Colonic mucosa (tissue), 4 donors: Measurements from ENCODE around the gene SPN. TPM values are rescaled to one million over a fixed set of nuclear protein-coding genes. Genes with fewer than 3 reads are reported as not detected.

ENCODE experiments used
- DNase-seq: peaks from one replicate; pipeline ENCODE4 v3.0.0-alpha.2; 2020
- H3K27ac ChIP-seq: fragments of 200-600 bp; one replicate; pipeline ENCODE4 v1.8.0; 2021
- H3K27me3 ChIP-seq: fragments of 200-600 bp; one replicate; pipeline ENCODE4 v1.8.0; 2021
- H3K36me3 ChIP-seq: fragments of 200-600 bp; one replicate; pipeline ENCODE4 v1.8.0; 2021
- H3K4me1 ChIP-seq: fragments of 200-600 bp; one replicate; pipeline ENCODE4 v1.8.0; 2021; ENCODE audit warnings: mild to moderate bottlenecking
- H3K4me3 ChIP-seq: fragments of 200-600 bp; one replicate; pipeline ENCODE4 v1.8.0; 2021
- H3K9ac ChIP-seq, 2 donors: one replicate each; pipeline ENCODE4 v1.7.0; 2013; ENCODE audit warnings: control low read depth in 2 of 2, low read depth in 2 of 2, low read length in 2 of 2
- H3K9me3 ChIP-seq: fragments of 200-600 bp; one replicate; pipeline ENCODE4 v1.8.0; 2021
- intact Hi-C: fragments of 100-400 bp; cut with DNase I; formaldehyde crosslinking; loops from one replicate; pipeline ENCODE4 v1.14.1; 2022
- total RNA-seq, 2 donors: library from RNA; stranded (reverse); fragmentation: NEBNext Ultra II Directional in 1 of 2; extraction: Animal tissue kit (Norgen Biotek cat#: 25700) in 1 of 2; gene quantifications; one replicate each; pipeline ENCODE4 v1.2.1, GENCODE V29; 2021
- TF ChIP-seq, protein P1 (sequence below): fragments of 200-600 bp; IDR thresholded peaks from one replicate; pipeline ENCODE4 v1.8.0; 2022; ENCODE audit warnings: antibody characterized with exemption, mild to moderate bottlenecking
- donor health status: healthy.
- donor health status: DM: no; HTN: no; CAD: no.
- donor health status: DM: no; HTN: no; CAD: no.

SPN gene
- total RNA-seq, 2 donors from 2014 or later, result 2.3 to 3.7 TPM

GRCh38 chr16:29644973-29645693, 17.9 kb upstream of the SPN start:
- Histone ChIP-seq H3K27ac (no peak overlapping the region), H3K9me3 (no peaks in the 10 kb centered on the region), H3K9ac (no peak overlapping the region), H3K4me3 (no peak overlapping the region), H3K27me3 (no peaks in the 10 kb centered on the region), H3K36me3 (no peaks in the 10 kb centered on the region), H3K4me1 (no peaks in the 10 kb centered on the region)
- intact Hi-C loops, result no loop called here
- DNase-seq, result no peak
- TF ChIP-seq, protein P1, sequence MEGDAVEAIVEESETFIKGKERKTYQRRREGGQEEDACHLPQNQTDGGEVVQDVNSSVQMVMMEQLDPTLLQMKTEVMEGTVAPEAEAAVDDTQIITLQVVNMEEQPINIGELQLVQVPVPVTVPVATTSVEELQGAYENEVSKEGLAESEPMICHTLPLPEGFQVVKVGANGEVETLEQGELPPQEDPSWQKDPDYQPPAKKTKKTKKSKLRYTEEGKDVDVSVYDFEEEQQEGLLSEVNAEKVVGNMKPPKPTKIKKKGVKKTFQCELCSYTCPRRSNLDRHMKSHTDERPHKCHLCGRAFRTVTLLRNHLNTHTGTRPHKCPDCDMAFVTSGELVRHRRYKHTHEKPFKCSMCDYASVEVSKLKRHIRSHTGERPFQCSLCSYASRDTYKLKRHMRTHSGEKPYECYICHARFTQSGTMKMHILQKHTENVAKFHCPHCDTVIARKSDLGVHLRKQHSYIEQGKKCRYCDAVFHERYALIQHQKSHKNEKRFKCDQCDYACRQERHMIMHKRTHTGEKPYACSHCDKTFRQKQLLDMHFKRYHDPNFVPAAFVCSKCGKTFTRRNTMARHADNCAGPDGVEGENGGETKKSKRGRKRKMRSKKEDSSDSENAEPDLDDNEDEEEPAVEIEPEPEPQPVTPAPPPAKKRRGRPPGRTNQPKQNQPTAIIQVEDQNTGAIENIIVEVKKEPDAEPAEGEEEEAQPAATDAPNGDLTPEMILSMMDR, result no peak

GRCh38 chr16:29645694-29646187, 17.3 kb upstream of the SPN start:
- DNase-seq, result no peak
- TF ChIP-seq, protein P1, result no peak
- Histone ChIP-seq H3K4me1 (no peaks in the 10 kb centered on the region), H3K9ac (no peak overlapping the region), H3K36me3 (no peaks in the 10 kb centered on the region), H3K4me3 (no peak overlapping the region), H3K27ac (no peak overlapping the region), H3K27me3 (no peaks in the 10 kb centered on the region), H3K9me3 (no peaks in the 10 kb centered on the region)
- intact Hi-C loops, result no loop called here

GRCh38 chr16:29646947-29647346, 16.1 kb upstream of the SPN start:
- no peaks in the 10 kb centered on the region for H3K9me3 ChIP-seq
- intact Hi-C loops, result no loop called here
- H3K4me3 ChIP-seq, result no peak overlapping the region
- TF ChIP-seq, protein P1, result no peak
- DNase-seq, result no peak
- no peak overlapping the region for H3K9ac ChIP-seq
- H3K4me1 ChIP-seq, result no peaks in the 10 kb centered on the region
- H3K36me3 ChIP-seq, result no peaks in the 10 kb centered on the region
- no peaks in the 10 kb centered on the region for H3K27me3 ChIP-seq
- no peak overlapping the region for H3K27ac ChIP-seq

DNA sequence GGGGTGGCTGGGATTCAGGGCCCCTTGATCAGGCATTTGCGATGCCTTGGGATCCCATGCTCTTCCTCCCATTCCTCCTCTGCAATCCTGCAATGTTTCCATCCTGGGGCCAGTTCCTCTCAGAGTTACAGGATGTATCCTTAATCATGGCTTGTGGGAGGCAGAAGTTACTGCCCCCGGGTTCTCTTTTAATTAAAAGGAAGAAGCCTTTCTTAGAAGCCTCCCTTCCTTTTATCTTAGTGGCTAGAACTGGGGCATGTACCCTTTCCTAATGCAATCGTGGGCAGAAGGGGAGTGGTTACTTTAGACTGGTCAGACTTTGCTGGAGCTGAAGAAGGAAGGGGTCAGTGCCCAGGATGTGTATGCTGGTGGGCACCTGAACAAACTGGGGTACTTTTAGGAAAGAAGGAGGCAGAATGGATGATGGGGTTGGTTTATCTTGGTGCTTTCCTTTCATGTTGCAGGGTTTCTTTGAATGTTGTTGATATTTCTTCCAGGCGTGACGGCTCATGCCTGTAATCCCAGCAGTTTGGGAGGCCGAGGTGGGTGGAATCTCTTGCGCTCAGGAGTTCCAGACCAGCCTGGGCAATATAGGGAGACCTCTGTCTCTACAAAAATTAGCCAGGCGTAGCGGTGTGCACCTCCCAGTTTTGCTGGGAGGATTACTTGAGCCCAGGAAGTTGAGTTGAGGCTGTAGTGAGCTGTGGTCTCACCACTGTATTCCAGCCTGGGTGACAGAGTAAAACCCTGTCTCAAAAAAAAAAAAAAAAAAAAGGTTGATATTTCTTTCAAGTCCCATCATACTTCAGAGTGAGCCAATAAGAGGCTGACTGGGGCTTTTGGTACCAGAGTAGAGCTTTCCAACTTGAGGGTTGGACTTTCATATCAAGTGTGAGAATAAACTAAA, 13.2 kb upstream of the SPN start:
- H3K9me3 ChIP-seq, result no peaks in the 10 kb centered on the region
- H3K27me3 ChIP-seq, result no peaks in the 10 kb centered on the region
- DNase-seq, result no peak
- intact Hi-C loops, result no loop called here
- TF ChIP-seq, protein P1, result no peak
- H3K9ac ChIP-seq, result no peak overlapping the region
- no peaks in the 10 kb centered on the region for H3K4me1 ChIP-seq
- H3K36me3 ChIP-seq, result no peaks in the 10 kb centered on the region
- no peak overlapping the region for H3K27ac ChIP-seq
- H3K4me3 ChIP-seq, result no peak overlapping the region

- H3K9ac ChIP-seq, result no peak overlapping the region
- H3K9me3 ChIP-seq, result no peaks in the 10 kb centered on the region
- no peak overlapping the region for H3K4me3 ChIP-seq
- H3K27ac ChIP-seq, result no peak overlapping the region
- no peaks in the 10 kb centered on the region for H3K27me3 ChIP-seq
- H3K4me1 ChIP-seq, result no peaks in the 10 kb centered on the region
- DNase-seq, result no peak
- H3K36me3 ChIP-seq, result no peaks in the 10 kb centered on the region
- intact Hi-C loops, result no loop called here
- TF ChIP-seq, protein P1, result no peak
These were observed 12.3 kb upstream of the SPN start for GRCh38 chr16:29650771-29651170.
